ENCODE results near the gene CATSPER4.
"Not testable (repeated sequence)": the region's sequence is repeated elsewhere in the genome, so short reads cannot be mapped to it uniquely, and the experiment has no call there.

Gene CATSPER4

GRCh38 chr1:26189751-26190275 lies 589 bp upstream of the CATSPER4 start:
- DNase-seq (ENCODE audit: low spot score): no peak

GRCh38 chr1:26191739-26192138 lies 1.3 kb downstream of the CATSPER4 start:
- no peak for DNase-seq (ENCODE audit: low spot score)

GRCh38 chr1:26195805-26196204 lies 5.4 kb downstream of the CATSPER4 start:
- no peak for DNase-seq (ENCODE audit: low spot score)

GRCh38 chr1:26197301-26197700 lies 6.9 kb downstream of the CATSPER4 start:
- no peak for DNase-seq (ENCODE audit: low spot score)

GRCh38 chr1:26197813-26198212 lies 7.4 kb downstream of the CATSPER4 start:
- no peak for DNase-seq (ENCODE audit: low spot score)

- no peak for DNase-seq (ENCODE audit: low spot score)
These were observed 10.0 kb downstream of the CATSPER4 start for GRCh38 chr1:26200413-26200812.

- peak; percentile 23 for DNase-seq (ENCODE audit: low spot score)
These were observed 13.4 kb downstream of the CATSPER4 start for GRCh38 chr1:26203642-26204318.

GRCh38 chr1:26210147-26210870 lies 19.9 kb downstream of the CATSPER4 start:
- peak; percentile 51 for DNase-seq (ENCODE audit: low spot score)

GRCh38 chr1:26212726-26213125 lies 22.3 kb downstream of the CATSPER4 start:
- no peak for DNase-seq (ENCODE audit: low spot score)

- DNase-seq (ENCODE audit: low spot score): no peak
These were observed 23.0 kb downstream of the CATSPER4 start for GRCh38 chr1:26213335-26213905.

- no peak for DNase-seq (ENCODE audit: low spot score)
These were observed 24.8 kb downstream of the CATSPER4 start for GRCh38 chr1:26215246-26215645.

- no peak for DNase-seq (ENCODE audit: low spot score)
These were observed 28.6 kb downstream of the CATSPER4 start for GRCh38 chr1:26218906-26219494.

GRCh38 chr1:26220199-26220912 lies 30.0 kb downstream of the CATSPER4 start:
- DNase-seq (ENCODE audit: low spot score): no peak

GRCh38 chr1:26221094-26221493 lies 30.7 kb downstream of the CATSPER4 start:
- DNase-seq (ENCODE audit: low spot score): no peak

- DNase-seq (ENCODE audit: low spot score): no peak
These were observed 34.2 kb downstream of the CATSPER4 start for GRCh38 chr1:26224606-26225005.

- DNase-seq (ENCODE audit: low spot score): peak; percentile 73
These were observed 34.8 kb downstream of the CATSPER4 start for GRCh38 chr1:26225033-26225831.

- DNase-seq (ENCODE audit: low spot score): not testable (repeated sequence)
These were observed 40.3 kb downstream of the CATSPER4 start for GRCh38 chr1:26230682-26231081.

- DNase-seq (ENCODE audit: low spot score): peak; percentile 95
These were observed 43.7 kb downstream of the CATSPER4 start, which contains the start of gene CEP85 for GRCh38 chr1:26233903-26234643. CEP85 (plus strand) TSS chr1:26234200; CDS start chr1:26239784, 5,584 bp downstream.

GRCh38 chr1:26234644-26235370 lies 44.4 kb downstream of the CATSPER4 start:
- peak; percentile 13 for DNase-seq (ENCODE audit: low spot score)

Data from SK-N-DZ (cell line).